Neutrophil (primary cell): ENCODE results near the gene MC1R.

Experiments used
- H3K27ac ChIP-seq: fragments of 200-600 bp; sonication (generic); 2 replicates; pipeline ENCODE4 v1.5.1; 2016; ENCODE audit warnings: mild to moderate bottlenecking, moderate library complexity
- H3K27me3 ChIP-seq: fragments of 200-600 bp; sonication (generic); 2 replicates; pipeline ENCODE4 v1.6.0; 2016; ENCODE audit warnings: mild to moderate bottlenecking
- H3K36me3 ChIP-seq: fragments of 200-600 bp; sonication (generic); 2 replicates; pipeline ENCODE4 v1.5.1; 2017
- H3K4me1 ChIP-seq, 2 experiments: fragments of 200-600 bp in 1 of 2; sonication (generic) in 1 of 2; 1 replicate in 1 of 2; 2 replicates in 1 of 2; pipeline versions ENCODE4 v1.5.1 to v1.6.1; 2013 to 2016; ENCODE audit warnings: low read depth in 1 of 2, low read length in 1 of 2, mild to moderate bottlenecking in 1 of 2, moderate library complexity in 1 of 2; ENCODE audit not compliant: control insufficient read depth in 1 of 2, insufficient read depth in 1 of 2
- H3K4me3 ChIP-seq, 2 experiments: fragments of 200-600 bp in 1 of 2; sonication (generic) in 1 of 2; 1 replicate in 1 of 2; 2 replicates in 1 of 2; pipeline ENCODE4 v1.5.1; 2013 to 2016; ENCODE audit warnings: low read depth in 1 of 2, low read length in 1 of 2, mild to moderate bottlenecking in 1 of 2, moderate library complexity in 1 of 2
- H3K9me3 ChIP-seq: fragments of 200-600 bp; sonication (generic); 2 replicates; pipeline ENCODE4 v1.5.1; 2016
- TF ChIP-seq, protein P1 (sequence below): fragments of 200-600 bp; sonication (generic); IDR thresholded peaks from 2 replicates; pipeline ENCODE4 v1.5.1; 2016; ENCODE audit warnings: antibody characterized with exemption

MC1R gene

DNA sequence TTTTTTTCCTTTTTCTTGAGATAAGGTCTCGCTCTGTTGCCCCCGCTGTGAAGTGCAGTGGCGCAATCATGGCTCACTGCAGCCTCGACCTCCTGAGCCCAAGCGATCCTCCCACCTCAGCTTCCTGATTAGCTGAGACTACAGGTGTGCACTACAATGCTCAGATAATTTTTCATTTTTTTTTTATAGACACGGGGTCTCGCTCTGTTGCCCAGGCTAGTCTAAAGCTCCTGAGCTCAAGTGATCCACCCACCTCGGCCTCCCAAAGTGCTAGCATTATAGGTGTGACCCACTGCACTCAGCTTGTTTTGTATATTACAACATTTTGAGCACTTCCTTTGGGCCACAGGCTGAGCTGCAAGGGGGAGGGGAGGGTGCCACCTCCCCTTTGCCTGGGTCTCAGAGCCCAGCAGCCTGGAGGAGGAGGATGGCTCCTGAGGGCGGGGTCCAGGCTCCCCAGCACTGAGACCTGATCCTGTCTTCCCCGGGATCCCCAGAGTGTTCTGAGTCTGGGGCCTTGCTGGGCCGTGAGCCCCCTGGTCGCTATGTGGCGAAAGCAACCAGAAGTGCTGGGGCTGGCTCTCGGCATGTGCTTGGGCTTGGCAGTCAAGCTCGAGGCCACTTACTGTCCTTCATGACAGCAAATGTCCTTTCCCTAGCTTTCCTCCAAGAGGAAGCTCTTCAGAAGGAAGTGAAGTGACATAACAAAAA is 38.0 kb downstream of the MC1R start:
- no peaks in the 10 kb centered on the region for H3K27me3 ChIP-seq
- H3K4me1 ChIP-seq = peaks cover 48 to 65% of the 10 kb centered on the region in 2 experiments
- peak overlapping the region; percentile 82 to 92 for H3K4me3 ChIP-seq
- H3K36me3 ChIP-seq = peaks cover 58% of the 10 kb centered on the region
- TF ChIP-seq, protein P1, sequence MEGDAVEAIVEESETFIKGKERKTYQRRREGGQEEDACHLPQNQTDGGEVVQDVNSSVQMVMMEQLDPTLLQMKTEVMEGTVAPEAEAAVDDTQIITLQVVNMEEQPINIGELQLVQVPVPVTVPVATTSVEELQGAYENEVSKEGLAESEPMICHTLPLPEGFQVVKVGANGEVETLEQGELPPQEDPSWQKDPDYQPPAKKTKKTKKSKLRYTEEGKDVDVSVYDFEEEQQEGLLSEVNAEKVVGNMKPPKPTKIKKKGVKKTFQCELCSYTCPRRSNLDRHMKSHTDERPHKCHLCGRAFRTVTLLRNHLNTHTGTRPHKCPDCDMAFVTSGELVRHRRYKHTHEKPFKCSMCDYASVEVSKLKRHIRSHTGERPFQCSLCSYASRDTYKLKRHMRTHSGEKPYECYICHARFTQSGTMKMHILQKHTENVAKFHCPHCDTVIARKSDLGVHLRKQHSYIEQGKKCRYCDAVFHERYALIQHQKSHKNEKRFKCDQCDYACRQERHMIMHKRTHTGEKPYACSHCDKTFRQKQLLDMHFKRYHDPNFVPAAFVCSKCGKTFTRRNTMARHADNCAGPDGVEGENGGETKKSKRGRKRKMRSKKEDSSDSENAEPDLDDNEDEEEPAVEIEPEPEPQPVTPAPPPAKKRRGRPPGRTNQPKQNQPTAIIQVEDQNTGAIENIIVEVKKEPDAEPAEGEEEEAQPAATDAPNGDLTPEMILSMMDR = no peak
- H3K9me3 ChIP-seq = no peaks in the 10 kb centered on the region
- H3K27ac ChIP-seq = peak overlapping the region; percentile 98

DNA sequence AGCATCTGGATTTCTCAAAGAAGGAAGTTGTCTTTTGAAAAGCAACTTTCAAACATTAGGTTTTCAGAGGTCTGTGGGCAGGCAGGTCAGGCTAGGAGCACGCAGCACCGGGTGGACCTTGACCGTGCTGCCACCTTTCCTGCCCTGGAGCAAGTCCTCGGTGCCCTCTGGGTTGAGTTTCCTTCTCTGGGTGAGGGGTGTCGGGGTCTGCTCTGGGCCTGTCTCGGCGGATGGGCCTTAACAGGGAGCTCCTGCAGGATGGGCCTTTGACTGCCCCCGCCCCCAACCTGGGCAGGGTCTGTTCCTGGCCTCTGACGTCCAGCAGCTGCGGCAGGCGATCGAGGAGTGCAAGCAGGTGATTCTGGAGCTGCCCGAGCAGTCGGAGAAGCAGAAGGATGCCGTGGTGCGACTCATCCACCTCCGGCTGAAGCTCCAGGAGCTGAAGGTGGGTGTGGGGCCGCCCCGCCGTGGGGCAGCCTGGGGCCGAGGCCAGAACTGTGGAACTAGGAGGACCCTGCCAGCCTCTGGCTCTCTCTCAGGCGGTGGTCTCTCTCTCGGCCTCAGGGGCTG is 38.6 kb downstream of the MC1R start:
- TF ChIP-seq, protein P1 = no peak
- Histone ChIP-seq H3K4me1 (peaks cover 48 to 65% of the 10 kb centered on the region in 2 experiments), H3K4me3 (peak overlapping the region; percentile 82 to 92), H3K27me3 (no peaks in the 10 kb centered on the region), H3K27ac (peak overlapping the region; percentile 98), H3K9me3 (no peaks in the 10 kb centered on the region), H3K36me3 (peaks cover 64% of the 10 kb centered on the region)

DNA sequence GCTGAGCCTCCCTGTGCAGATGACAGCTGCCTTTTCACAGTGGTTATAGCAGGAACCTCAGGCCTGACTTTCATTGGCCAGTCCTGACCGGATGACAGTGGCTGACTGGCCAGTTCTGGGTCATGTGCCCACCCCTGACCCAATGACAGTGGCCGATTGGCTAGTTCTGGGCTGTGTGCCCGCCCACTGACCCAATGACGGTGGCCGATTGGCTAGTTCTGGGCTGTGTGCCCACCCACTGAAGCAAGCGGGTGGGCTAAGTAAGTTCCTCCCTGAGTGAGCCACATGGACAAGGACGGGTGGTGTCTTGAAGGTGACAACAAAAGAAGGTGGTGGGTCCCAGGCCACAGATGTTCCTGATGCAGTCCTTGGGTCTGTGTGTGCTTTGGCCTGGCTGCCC is 39.4 kb downstream of the MC1R start:
- Histone ChIP-seq H3K4me1 (peaks cover 48 to 65% of the 10 kb centered on the region in 2 experiments), H3K27ac (peak overlapping the region; percentile 98), H3K36me3 (peaks cover 72% of the 10 kb centered on the region), H3K4me3 (peak overlapping the region; percentile 82 to 92), H3K9me3 (no peaks in the 10 kb centered on the region), H3K27me3 (no peaks in the 10 kb centered on the region)
- TF ChIP-seq, protein P1 = peak; percentile 33

DNA sequence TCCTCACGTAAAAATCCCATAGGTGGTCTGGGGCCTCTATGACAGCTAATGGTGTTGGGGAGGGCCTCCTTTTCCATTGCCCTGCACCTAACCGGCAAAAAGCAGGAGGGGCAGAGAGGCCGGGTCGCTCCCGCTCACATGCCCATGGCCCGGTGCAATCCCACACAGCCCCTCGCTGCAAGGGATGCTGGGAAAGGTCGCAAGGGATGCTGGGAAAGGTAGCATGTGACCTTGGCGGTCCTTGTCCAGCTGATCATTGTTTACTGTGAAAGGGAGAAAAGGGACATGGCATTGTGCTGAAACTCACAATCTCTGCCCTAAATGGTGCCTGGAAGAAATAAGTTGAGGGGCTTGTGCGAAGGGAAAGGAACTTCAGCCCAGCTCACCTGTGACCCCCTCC is 39.9 kb downstream of the MC1R start:
- H3K9me3 ChIP-seq = no peaks in the 10 kb centered on the region
- H3K4me3 ChIP-seq = peak overlapping the region; percentile 82 to 92
- H3K27ac ChIP-seq = peak overlapping the region; percentile 98
- peaks cover 48 to 61% of the 10 kb centered on the region in 2 experiments for H3K4me1 ChIP-seq
- TF ChIP-seq, protein P1 = no peak
- no peaks in the 10 kb centered on the region for H3K27me3 ChIP-seq
- H3K36me3 ChIP-seq = peaks cover 77% of the 10 kb centered on the region

DNA sequence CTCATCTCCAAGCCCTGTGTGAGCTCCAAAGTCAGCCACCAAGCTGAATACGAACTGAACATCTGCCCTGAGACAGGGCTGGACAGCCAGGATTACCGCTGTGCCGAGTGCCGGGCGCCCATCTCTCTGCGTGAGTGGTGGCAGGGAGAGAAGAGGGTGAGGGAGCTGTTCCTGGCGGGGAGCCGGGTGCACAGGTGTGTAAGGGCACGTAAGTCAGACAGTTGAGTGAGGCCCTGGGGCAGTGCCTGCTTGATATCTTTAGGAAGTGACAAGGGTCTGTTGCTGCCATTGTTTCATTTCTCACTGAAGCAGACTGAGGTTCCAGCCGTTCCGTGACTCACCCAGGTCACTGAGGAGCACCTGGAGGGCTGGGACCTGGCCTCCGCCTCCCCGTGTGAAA is 42.3 kb downstream of the MC1R start:
- Histone ChIP-seq H3K4me1 (peaks cover 41 to 42% of the 10 kb centered on the region in 2 experiments), H3K4me3 (no peak overlapping the region), H3K9me3 (no peaks in the 10 kb centered on the region), H3K27ac (no peak overlapping the region), H3K36me3 (peaks cover 84% of the 10 kb centered on the region), H3K27me3 (no peaks in the 10 kb centered on the region)
- TF ChIP-seq, protein P1 = no peak
